KG1 (cell line): Measurements from ENCODE around the gene SLC9A8.
"Not testable (repeated sequence)": the region's sequence is repeated elsewhere in the genome, so short reads cannot be mapped to it uniquely, and the experiment has no call there.

Experiments
- DNase-seq: peaks from one replicate; lab custom pipeline; 2025; lab: John Stamatoyannopoulos, UW

Gene SLC9A8

GRCh38 chr20:49894073-49894470 is 81.4 kb downstream of the SLC9A8 start:
- DNase-seq = no peak

GRCh38 chr20:49895474-49896093 is 83.0 kb downstream of the SLC9A8 start:
- not testable (repeated sequence) for DNase-seq

- no peak for DNase-seq
These were observed 83.6 kb downstream of the SLC9A8 start for GRCh38 chr20:49896204-49896603.

- no peak for DNase-seq
These were observed 87.1 kb downstream of the SLC9A8 start for GRCh38 chr20:49899541-49900383.

GRCh38 chr20:49901588-49901987 is 89.0 kb downstream of the SLC9A8 start:
- no peak for DNase-seq

GRCh38 chr20:49904440-49905214 is 92.0 kb downstream of the SLC9A8 start:
- no peak for DNase-seq

GRCh38 chr20:49905415-49906091 is 92.9 kb downstream of the SLC9A8 start:
- no peak for DNase-seq

GRCh38 chr20:49906101-49906604 is 93.5 kb downstream of the SLC9A8 start:
- DNase-seq = no peak

GRCh38 chr20:49906615-49907154 is 94.1 kb downstream of the SLC9A8 start:
- no peak for DNase-seq

GRCh38 chr20:49907405-49908257 is 95.0 kb downstream of the SLC9A8 start:
- no peak for DNase-seq

GRCh38 chr20:49908258-49908565 is 95.6 kb downstream of the SLC9A8 start:
- DNase-seq = no peak

GRCh38 chr20:49909499-49910339 is 97.1 kb downstream of the SLC9A8 start:
- DNase-seq = no peak

- no peak for DNase-seq
These were observed 97.7 kb downstream of the SLC9A8 start for GRCh38 chr20:49910340-49910706.

- DNase-seq = no peak
These were observed 100.9 kb downstream of the SLC9A8 start for GRCh38 chr20:49913399-49914047.

- no peak for DNase-seq
These were observed 101.9 kb downstream of the SLC9A8 start for GRCh38 chr20:49914310-49915117.

GRCh38 chr20:49915118-49915379 is 102.4 kb downstream of the SLC9A8 start:
- no peak for DNase-seq

GRCh38 chr20:49915380-49916145 is 102.9 kb downstream of the SLC9A8 start, which contains the start of gene SPATA2:
Gene SPATA2, minus strand, starts transcription at chr20:49915529. Its CDS starts 7,039 bp downstream, at chr20:49908490.
- DNase-seq = peak; percentile 98
